Measurements from ENCODE around the gene SLC39A11.

SLC39A11 gene

DNA sequence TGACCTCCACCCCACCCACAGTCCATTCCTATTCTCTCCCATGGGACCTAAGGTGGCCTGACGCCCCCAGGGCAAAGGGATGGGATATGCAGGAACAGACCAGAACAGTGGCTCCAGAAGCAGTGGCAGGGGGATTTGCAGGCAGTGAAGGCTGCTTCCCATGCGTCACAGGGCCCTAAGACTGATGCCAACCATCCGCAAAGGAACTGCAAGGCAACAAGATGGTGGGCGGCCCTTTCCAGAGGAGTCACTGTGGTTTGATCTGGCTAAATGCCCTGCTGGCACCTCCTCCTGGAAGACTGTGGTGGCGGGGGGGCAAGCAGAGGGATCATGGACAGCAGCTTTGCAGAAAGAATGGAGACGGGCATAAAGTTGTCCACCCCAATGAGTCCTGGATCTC is 4.4 kb upstream of the SLC39A11 start:
- TF ChIP-seq, protein P1, sequence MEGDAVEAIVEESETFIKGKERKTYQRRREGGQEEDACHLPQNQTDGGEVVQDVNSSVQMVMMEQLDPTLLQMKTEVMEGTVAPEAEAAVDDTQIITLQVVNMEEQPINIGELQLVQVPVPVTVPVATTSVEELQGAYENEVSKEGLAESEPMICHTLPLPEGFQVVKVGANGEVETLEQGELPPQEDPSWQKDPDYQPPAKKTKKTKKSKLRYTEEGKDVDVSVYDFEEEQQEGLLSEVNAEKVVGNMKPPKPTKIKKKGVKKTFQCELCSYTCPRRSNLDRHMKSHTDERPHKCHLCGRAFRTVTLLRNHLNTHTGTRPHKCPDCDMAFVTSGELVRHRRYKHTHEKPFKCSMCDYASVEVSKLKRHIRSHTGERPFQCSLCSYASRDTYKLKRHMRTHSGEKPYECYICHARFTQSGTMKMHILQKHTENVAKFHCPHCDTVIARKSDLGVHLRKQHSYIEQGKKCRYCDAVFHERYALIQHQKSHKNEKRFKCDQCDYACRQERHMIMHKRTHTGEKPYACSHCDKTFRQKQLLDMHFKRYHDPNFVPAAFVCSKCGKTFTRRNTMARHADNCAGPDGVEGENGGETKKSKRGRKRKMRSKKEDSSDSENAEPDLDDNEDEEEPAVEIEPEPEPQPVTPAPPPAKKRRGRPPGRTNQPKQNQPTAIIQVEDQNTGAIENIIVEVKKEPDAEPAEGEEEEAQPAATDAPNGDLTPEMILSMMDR (IDR thresholded peaks at IDR 0.05; ENCODE audit: control extremely low read depth, extremely low read depth, low read depth, missing control alignments): no peak
- ChIA-PET CTCF (no interaction called here), POLR2A (no interaction called here)
- no peak for DNase-seq (ENCODE audit: extremely low spot score)

DNA sequence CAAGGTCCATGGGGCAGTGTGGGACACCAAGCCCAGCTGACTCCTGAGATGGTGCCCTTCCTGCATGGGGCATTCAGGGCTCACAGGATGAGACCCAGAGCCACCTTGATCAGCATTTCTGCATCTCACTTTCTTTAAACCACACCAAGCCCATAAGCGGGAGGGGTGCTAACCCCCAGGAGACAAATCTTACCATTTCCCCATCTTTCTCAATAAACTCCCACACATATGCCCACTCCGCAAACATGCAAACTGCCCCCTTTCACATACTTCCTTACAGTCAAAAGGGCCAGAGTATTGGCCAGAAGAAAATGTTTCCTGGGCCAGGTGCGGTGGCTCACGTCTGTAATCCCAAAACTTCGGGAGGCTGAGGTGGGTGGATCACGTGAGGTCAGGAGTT is 3.7 kb upstream of the SLC39A11 start:
- ChIA-PET POLR2A (no interaction called here), CTCF (no interaction called here)
- DNase-seq (ENCODE audit: extremely low spot score): no peak
- TF ChIP-seq, protein P1 (IDR thresholded peaks at IDR 0.05; ENCODE audit: control extremely low read depth, extremely low read depth, low read depth, missing control alignments): no peak

GRCh38 chr17:73093286-73093685 is 798 bp upstream of the SLC39A11 start:
- ChIA-PET POLR2A (no interaction called here), CTCF (interaction anchor here (1.2 to 2.2 kb wide), 2 partner anchors 34 to 63 kb away, joined by 3 to 6 read pairs; no protein-coding TSS in a partner anchor)
- TF ChIP-seq, protein P1 (IDR thresholded peaks at IDR 0.05; ENCODE audit: control extremely low read depth, extremely low read depth, low read depth, missing control alignments): no peak
- DNase-seq (ENCODE audit: extremely low spot score): no peak

GRCh38 chr17:73091770-73092522 is 542 bp downstream of the SLC39A11 start:
- ChIA-PET POLR2A (interaction anchor here (0.5 kb wide), 1 partner anchor 215 kb away, joined by 7 read pairs; no protein-coding TSS in a partner anchor), CTCF (interaction anchor here (1.0 to 2.2 kb wide), 2 partner anchors 24 to 65 kb away, joined by 3 to 6 read pairs; no protein-coding TSS in a partner anchor)
- DNase-seq (ENCODE audit: extremely low spot score): peak; percentile 41
- TF ChIP-seq, protein P1 (IDR thresholded peaks at IDR 0.05; ENCODE audit: control extremely low read depth, extremely low read depth, low read depth, missing control alignments): no peak

DNA sequence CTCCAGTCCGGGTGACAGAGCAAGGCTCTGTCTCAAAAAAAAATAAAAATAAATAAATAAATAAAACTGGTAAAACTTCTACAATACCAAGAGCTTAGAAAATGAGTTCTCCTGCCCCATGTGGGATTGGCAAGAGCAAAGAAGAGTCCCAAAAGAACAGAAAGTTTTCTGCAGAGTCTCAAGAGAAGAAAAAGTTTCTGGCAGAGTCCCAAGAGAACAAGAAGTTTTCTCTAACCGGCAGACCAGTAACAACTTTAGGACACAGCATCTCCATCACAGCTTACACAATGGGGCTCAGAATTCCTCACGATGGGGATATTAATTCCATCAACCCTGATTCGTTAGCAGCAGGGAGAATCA is 1.1 kb downstream of the SLC39A11 start:
- POLR2A ChIA-PET: interaction anchor here (0.5 kb wide), 1 partner anchor 216 kb away, joined by 7 read pairs; no protein-coding TSS in a partner anchor
- no peak for DNase-seq (ENCODE audit: extremely low spot score)
- CTCF ChIA-PET: interaction anchor here (1.0 to 2.2 kb wide), 2 partner anchors 23 to 65 kb away, joined by 3 to 6 read pairs; no protein-coding TSS in a partner anchor
- TF ChIP-seq, protein P1 (IDR thresholded peaks at IDR 0.05; ENCODE audit: control extremely low read depth, extremely low read depth, low read depth, missing control alignments): no peak

- TF ChIP-seq, protein P1 (IDR thresholded peaks at IDR 0.05; ENCODE audit: control extremely low read depth, extremely low read depth, low read depth, missing control alignments): no peak
- ChIA-PET CTCF (interaction anchor here (1.0 to 2.2 kb wide), 2 partner anchors 22 to 66 kb away, joined by 3 to 6 read pairs; no protein-coding TSS in a partner anchor), POLR2A (no interaction called here)
- DNase-seq (ENCODE audit: extremely low spot score): no peak
Measured at GRCh38 chr17:73090396-73091202, 1.9 kb downstream of the SLC39A11 start.

Data from GM10248 (cell line).